CD4-positive, alpha-beta T cell (primary cell): ENCODE results near the gene MLN. TPM values are rescaled to one million over a fixed set of nuclear protein-coding genes. Genes with fewer than 3 reads are reported as not detected.

Source experiments
- ATAC-seq: fragments of 200-7000 bp; cut with Tn5 transposase; one replicate; pipeline ENCODE4 v1.10.0; 2022; ENCODE audit warnings: mild to moderate bottlenecking; ENCODE audit not compliant: poor library complexity
- CTCF ChIA-PET: fragments of 350-600 bp; sonication (Branson Sonifier 250); formaldehyde crosslinking; loops from one replicate; lab custom pipeline; 2021; ENCODE audit warnings: antibody characterized with exemption, inconsistent platforms; lab: Charles Lee
- POLR2A ChIA-PET: fragments of 350-600 bp; sonication (Branson Sonifier 250); formaldehyde crosslinking; loops from one replicate; lab custom pipeline; 2021; ENCODE audit warnings: antibody characterized with exemption, inconsistent platforms; lab: Charles Lee
- DNase-seq, 14 experiments: peaks; one replicate each; pipeline ENCODE4 v3.0.0-alpha.2; 2013 to 2020; ENCODE audit warnings: mixed read lengths in 2 of 14
- H3K27ac ChIP-seq, 2 donors: one replicate each; pipeline versions ENCODE4 v1.5.1 to v1.7.0; 2013; ENCODE audit warnings: low read length in 2 of 2, low read depth in 1 of 2, mild to moderate bottlenecking in 1 of 2
- H3K27me3 ChIP-seq, 2 experiments: 1 replicate in 1 of 2; 2 replicates in 1 of 2; pipeline versions ENCODE4 v1.6.1 to v1.7.0; 2013; ENCODE audit warnings: low read length in 2 of 2, control low read depth in 1 of 2, mild to moderate bottlenecking in 1 of 2, moderate library complexity in 1 of 2; ENCODE audit not compliant: insufficient read depth in 2 of 2, control insufficient read depth in 1 of 2
- H3K36me3 ChIP-seq: one replicate; pipeline ENCODE4 v1.6.1; 2013; ENCODE audit warnings: low read length, control low read depth; ENCODE audit not compliant: insufficient read depth
- H3K4me1 ChIP-seq: one replicate; pipeline ENCODE4 v1.6.1; 2013; ENCODE audit warnings: low read length, control low read depth; ENCODE audit not compliant: insufficient read depth
- H3K4me3 ChIP-seq: one replicate; pipeline ENCODE4 v1.5.1; 2013; ENCODE audit warnings: mild to moderate bottlenecking, low read length, moderate library complexity
- H3K9me3 ChIP-seq, 2 experiments: 1 replicate in 1 of 2; 2 replicates in 1 of 2; pipeline versions ENCODE4 v1.6.1 to v1.7.0; 2013; ENCODE audit warnings: low read length in 2 of 2, mild to moderate bottlenecking in 2 of 2, control low read depth in 1 of 2, moderate library complexity in 1 of 2; ENCODE audit not compliant: control insufficient read depth in 1 of 2, insufficient read depth in 1 of 2
- H3K27ac Mint-ChIP-seq: one replicate; pipeline ENCODE4 v1.8.0; 2020; ENCODE audit warnings: mixed read lengths
- H3K27me3 Mint-ChIP-seq: one replicate; pipeline ENCODE4 v1.8.0; 2021; ENCODE audit warnings: mixed read lengths
- H3K36me3 Mint-ChIP-seq: one replicate; pipeline ENCODE4 v1.8.0; 2021; ENCODE audit warnings: low read depth, mixed read lengths
- H3K4me1 Mint-ChIP-seq: one replicate; pipeline ENCODE4 v1.8.0; 2021; ENCODE audit warnings: low read depth, mixed read lengths
- H3K4me3 Mint-ChIP-seq: one replicate; pipeline ENCODE4 v1.8.0; 2020; ENCODE audit warnings: mild to moderate bottlenecking, mixed read lengths
- H3K9me3 Mint-ChIP-seq: one replicate; pipeline ENCODE4 v1.8.0; 2020; ENCODE audit warnings: mixed read lengths
- intact Hi-C, 2 experiments: fragments of 100-400 bp; cut with DNase I in 1 of 2; cut with micrococcal nuclease in 1 of 2; formaldehyde crosslinking; loops; one replicate each; pipeline versions ENCODE4 v1.15.1 to v1.9.0; 2023 to 2025; cut with DNase I, micrococcal nuclease
- total RNA-seq, 174 experiments: library from RNA in 2 of 174; stranded (reverse) in 2 of 174; gene quantifications; one replicate each; pipeline ENCODE4 v1.2.3 and lab custom pipeline; 2021 to 2026
- TF ChIP-seq, protein P1 (sequence below): fragments of 200-600 bp; IDR thresholded peaks from one replicate; pipeline ENCODE4 v1.8.0; 2022; ENCODE audit warnings: antibody characterized with exemption, mild to moderate bottlenecking

MLN gene
- total RNA-seq, 2 experiments from 2014 or later, result not detected

DNA sequence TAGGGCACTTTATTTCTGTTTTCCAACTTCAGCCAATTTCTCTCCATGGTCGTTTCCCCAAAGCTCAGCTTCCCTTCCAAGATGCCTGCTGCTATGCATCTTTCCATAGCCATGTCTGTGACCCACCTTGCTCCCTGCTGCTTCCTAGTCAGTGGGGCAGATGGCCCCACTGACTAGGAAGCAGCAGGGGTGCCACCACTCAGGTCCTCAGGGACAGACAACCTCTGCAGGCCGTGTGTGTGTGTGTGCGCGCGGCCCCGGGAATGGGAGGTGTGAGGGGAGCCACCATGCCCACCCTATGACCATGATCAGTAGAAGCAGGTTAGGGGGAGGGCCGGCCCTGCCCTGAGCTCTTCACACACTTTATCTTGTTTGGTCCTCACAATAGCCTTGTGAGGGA lies 54.4 kb downstream of the MLN start:
- POLR2A ChIA-PET, result no interaction called here
- H3K27ac Mint-ChIP-seq, result no peak overlapping the region
- intact Hi-C loops, result no loop called here

DNA sequence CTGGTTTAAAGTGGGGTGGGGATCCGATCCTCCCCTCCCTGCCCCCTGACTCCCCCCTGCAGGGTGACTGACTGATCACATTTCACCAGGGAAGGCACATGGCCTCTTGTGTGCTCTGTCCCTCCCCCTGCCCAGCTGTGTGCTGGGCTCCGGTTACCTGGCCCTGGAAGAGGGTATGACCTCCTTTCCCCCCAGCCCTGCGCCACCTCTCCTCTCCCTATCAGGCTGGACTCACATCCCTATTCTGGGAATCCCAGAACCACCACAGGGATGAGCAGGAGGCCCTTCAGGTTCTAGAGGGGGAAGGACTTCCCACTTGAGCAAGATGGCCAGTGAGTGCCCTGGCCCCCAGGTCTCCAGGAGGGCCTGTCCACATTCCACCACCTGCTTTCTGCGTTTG lies 55.0 kb downstream of the MLN start:
- Histone ChIP-seq H3K36me3 (no peaks in the 10 kb centered on the region), H3K9me3 (no peaks in the 10 kb centered on the region), H3K4me1 (peaks cover 5% of the 10 kb centered on the region), H3K4me3 (no peak overlapping the region), H3K27ac (no peak overlapping the region), H3K27me3 (peaks cover 0 to 2% of the 10 kb centered on the region in 2 experiments)
- no peaks in the 10 kb centered on the region for H3K36me3 Mint-ChIP-seq
- ATAC-seq (no peak), DNase-seq (no peak)
- intact Hi-C loops, result no loop called here
- no peak overlapping the region for H3K27ac Mint-ChIP-seq
- no peak overlapping the region for H3K4me3 Mint-ChIP-seq
- TF ChIP-seq, protein P1, sequence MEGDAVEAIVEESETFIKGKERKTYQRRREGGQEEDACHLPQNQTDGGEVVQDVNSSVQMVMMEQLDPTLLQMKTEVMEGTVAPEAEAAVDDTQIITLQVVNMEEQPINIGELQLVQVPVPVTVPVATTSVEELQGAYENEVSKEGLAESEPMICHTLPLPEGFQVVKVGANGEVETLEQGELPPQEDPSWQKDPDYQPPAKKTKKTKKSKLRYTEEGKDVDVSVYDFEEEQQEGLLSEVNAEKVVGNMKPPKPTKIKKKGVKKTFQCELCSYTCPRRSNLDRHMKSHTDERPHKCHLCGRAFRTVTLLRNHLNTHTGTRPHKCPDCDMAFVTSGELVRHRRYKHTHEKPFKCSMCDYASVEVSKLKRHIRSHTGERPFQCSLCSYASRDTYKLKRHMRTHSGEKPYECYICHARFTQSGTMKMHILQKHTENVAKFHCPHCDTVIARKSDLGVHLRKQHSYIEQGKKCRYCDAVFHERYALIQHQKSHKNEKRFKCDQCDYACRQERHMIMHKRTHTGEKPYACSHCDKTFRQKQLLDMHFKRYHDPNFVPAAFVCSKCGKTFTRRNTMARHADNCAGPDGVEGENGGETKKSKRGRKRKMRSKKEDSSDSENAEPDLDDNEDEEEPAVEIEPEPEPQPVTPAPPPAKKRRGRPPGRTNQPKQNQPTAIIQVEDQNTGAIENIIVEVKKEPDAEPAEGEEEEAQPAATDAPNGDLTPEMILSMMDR, result no peak
- CTCF ChIA-PET, result no interaction called here
- POLR2A ChIA-PET, result no interaction called here
- H3K4me1 Mint-ChIP-seq, result peaks cover 5% of the 10 kb centered on the region
- H3K9me3 Mint-ChIP-seq, result no peaks in the 10 kb centered on the region
- peaks cover 4% of the 10 kb centered on the region for H3K27me3 Mint-ChIP-seq

More for the DNA sequence above, 54.4 kb downstream of the MLN start:
- Histone ChIP-seq H3K27ac (no peak overlapping the region), H3K4me3 (no peak overlapping the region), H3K36me3 (no peaks in the 10 kb centered on the region), H3K9me3 (no peaks in the 10 kb centered on the region), H3K4me1 (peaks cover 2% of the 10 kb centered on the region), H3K27me3 (peaks cover 0 to 2% of the 10 kb centered on the region in 2 experiments)
- H3K36me3 Mint-ChIP-seq, result no peaks in the 10 kb centered on the region
- H3K4me3 Mint-ChIP-seq, result no peak overlapping the region
- TF ChIP-seq, protein P1, result no peak
- no peaks in the 10 kb centered on the region for H3K9me3 Mint-ChIP-seq
- peaks cover under 1% of the 10 kb centered on the region for H3K27me3 Mint-ChIP-seq
- CTCF ChIA-PET, result no interaction called here
- DNase-seq, result no peak
- peaks cover under 1% of the 10 kb centered on the region for H3K4me1 Mint-ChIP-seq
- no peak for ATAC-seq

DNA sequence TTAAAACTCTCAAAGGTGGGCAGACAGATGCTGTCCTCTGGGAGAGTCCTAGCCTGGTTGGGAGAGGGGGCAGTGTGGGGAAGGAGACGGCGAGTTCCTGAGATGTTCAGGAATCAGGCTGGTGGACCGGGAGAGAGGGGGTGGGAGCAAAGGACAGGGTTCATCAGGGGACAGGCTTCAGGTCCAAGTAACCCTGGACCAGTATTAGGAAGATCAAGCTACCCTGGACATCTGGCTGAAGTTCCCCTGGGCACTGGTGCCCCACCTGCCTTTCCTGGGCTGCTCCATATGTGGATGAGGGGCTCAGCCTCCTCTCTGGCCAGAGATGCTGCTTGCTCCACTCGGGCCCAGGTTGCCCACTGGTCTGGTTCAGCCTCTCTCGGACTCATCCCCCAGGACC lies 56.0 kb downstream of the MLN start:
- Histone ChIP-seq H3K9me3 (no peaks in the 10 kb centered on the region), H3K36me3 (no peaks in the 10 kb centered on the region), H3K27ac (no peak overlapping the region), H3K4me1 (peaks cover 5% of the 10 kb centered on the region), H3K4me3 (no peak overlapping the region), H3K27me3 (peaks cover 2 to 4% of the 10 kb centered on the region in 2 experiments)
- intact Hi-C loops, result no loop called here
- CTCF ChIA-PET, result no interaction called here
- Mint-ChIP-seq H3K27ac (no peak overlapping the region), H3K36me3 (no peaks in the 10 kb centered on the region), H3K4me1 (peaks cover 5% of the 10 kb centered on the region), H3K27me3 (peaks cover 5% of the 10 kb centered on the region), H3K4me3 (no peak overlapping the region), H3K9me3 (no peaks in the 10 kb centered on the region)
- DNase-seq (no peak), ATAC-seq (no peak)
- POLR2A ChIA-PET, result no interaction called here
- TF ChIP-seq, protein P1, result no peak
